WTC11 (cell line): ENCODE measurements around the gene IL18BP. TPM values are rescaled to one million over a fixed set of nuclear protein-coding genes. Genes with fewer than 3 reads are reported as not detected.

Experiments
- ATAC-seq: fragments of 200-7000 bp; cut with Tn5 transposase; 2 replicates; pipeline ENCODE4 v1.10.0; 2021; ENCODE audit warnings: mild to moderate bottlenecking, moderate library complexity
- CTCF ChIA-PET: fragments of 300-600 bp; sonication (Branson Sonifier 250); formaldehyde crosslinking; loops from one replicate; lab custom pipeline; 2021; ENCODE audit warnings: antibody characterized with exemption; lab: Charles Lee
- POLR2A ChIA-PET: fragments of 350-600 bp; sonication (Branson Sonifier 250); formaldehyde crosslinking; loops from one replicate; lab custom pipeline; 2021; ENCODE audit warnings: antibody characterized with exemption; lab: Charles Lee
- DNase-seq: peaks from one replicate; pipeline ENCODE4 v3.0.0; 2021; ENCODE audit warnings: low spot score
- H3K27ac Mint-ChIP-seq: 2 replicates; pipeline ENCODE4 v1.8.0; 2021; ENCODE audit warnings: mixed read lengths
- H3K27me3 Mint-ChIP-seq: 2 replicates; pipeline ENCODE4 v1.8.0; 2021; ENCODE audit warnings: low read depth, mild to moderate bottlenecking, moderate library complexity, mixed read lengths
- H3K36me3 Mint-ChIP-seq: 2 replicates; pipeline ENCODE4 v1.8.0; 2021; ENCODE audit warnings: mixed read lengths
- H3K4me1 Mint-ChIP-seq: 2 replicates; pipeline ENCODE4 v1.8.0; 2022; ENCODE audit warnings: mixed read lengths
- H3K4me3 Mint-ChIP-seq: 2 replicates; pipeline ENCODE4 v1.8.0; 2021; ENCODE audit warnings: mild to moderate bottlenecking, moderate library complexity, mixed read lengths
- H3K9me3 Mint-ChIP-seq: 2 replicates; pipeline ENCODE4 v1.8.0; 2021; ENCODE audit warnings: mixed read lengths
- ATF1 ChIP-seq: sonication (generic); formaldehyde crosslinking; IDR thresholded peaks from 2 replicates; pipeline ENCODE4 v1.8.1; 2023; ENCODE audit warnings: mild to moderate bottlenecking, moderate library complexity, missing genetic modification reagents
- JAZF1 ChIP-seq: fragments of 250-450 bp; sonication (Bioruptor Pico); IDR thresholded peaks from 2 replicates; pipeline ENCODE4 v1.9.0; 2021; ENCODE audit warnings: moderate library complexity, mild to moderate bottlenecking, inconsistent platforms
- MXD4 ChIP-seq: fragments of 250-450 bp; sonication (Bioruptor Pico); IDR thresholded peaks from 2 replicates; pipeline ENCODE4 v1.8.0; 2021; ENCODE audit warnings: mild to moderate bottlenecking, moderate library complexity, borderline replicate concordance
- NR3C1 ChIP-seq: sonication (generic); formaldehyde crosslinking; conservative IDR thresholded peaks from 2 replicates; pipeline ENCODE4 v1.8.1; 2023; ENCODE audit warnings: low read depth, mild to moderate bottlenecking, missing genetic modification reagents
- RELA ChIP-seq: sonication (generic); formaldehyde crosslinking; IDR thresholded peaks from 2 replicates; pipeline ENCODE4 v1.8.1; 2022; ENCODE audit warnings: missing genetic modification reagents, mild to moderate bottlenecking, borderline replicate concordance
- total RNA-seq: library from RNA; stranded (reverse); gene quantifications from 3 replicates; pipeline ENCODE4 v1.2.3, GENCODE V29; 2021
- TF ChIP-seq, protein P1 (sequence below): fragments of 250-450 bp; sonication (Bioruptor Pico); IDR thresholded peaks from 2 replicates; pipeline ENCODE4 v1.9.0; 2021; ENCODE audit warnings: mild to moderate bottlenecking
- TF ChIP-seq, protein P2 (sequence below): fragments of 200-600 bp; IDR thresholded peaks from 2 replicates; pipeline ENCODE4 v1.8.0; 2022; ENCODE audit warnings: antibody characterized with exemption
- TF ChIP-seq, protein P3 (sequence below): fragments of 250-450 bp; sonication (Bioruptor Pico); IDR thresholded peaks from 2 replicates; pipeline ENCODE4 v1.8.0; 2021; ENCODE audit warnings: mild to moderate bottlenecking
- TF ChIP-seq, protein P4 (sequence below): sonication (generic); formaldehyde crosslinking; IDR thresholded peaks from 2 replicates; pipeline ENCODE4 v1.8.1; 2023; ENCODE audit warnings: mild to moderate bottlenecking, missing genetic modification reagents
- TF ChIP-seq, protein P5 (sequence below): sonication (generic); formaldehyde crosslinking; IDR thresholded peaks from 2 replicates; pipeline ENCODE4 v1.8.1; 2023; ENCODE audit warnings: mild to moderate bottlenecking, missing genetic modification reagents
- TF ChIP-seq, protein P6 (sequence below): sonication (generic); formaldehyde crosslinking; IDR thresholded peaks from 2 replicates; pipeline ENCODE4 v1.8.1; 2022; ENCODE audit warnings: mild to moderate bottlenecking, missing genetic modification reagents, moderate library complexity, borderline replicate concordance

Gene IL18BP
- total RNA-seq, 1 experiment from 2014 or later, result 17.3 TPM

DNA sequence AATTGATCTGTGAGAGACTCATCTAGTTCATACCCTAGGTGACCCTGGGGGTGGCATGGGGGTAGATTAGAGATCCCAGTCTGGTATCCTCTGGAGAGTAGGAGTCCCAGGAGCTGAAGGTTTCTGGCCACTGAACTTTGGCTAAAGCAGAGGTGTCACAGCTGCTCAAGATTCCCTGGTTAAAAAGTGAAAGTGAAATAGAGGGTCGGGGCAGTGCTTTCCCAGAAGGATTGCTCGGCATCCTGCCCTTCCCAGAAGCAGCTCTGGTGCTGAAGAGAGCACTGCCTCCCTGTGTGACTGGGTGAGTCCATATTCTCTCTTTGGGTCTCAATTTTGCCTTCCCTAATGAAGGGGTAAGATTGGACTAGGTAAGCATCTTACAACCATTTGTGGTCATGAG, 653 bp downstream of the IL18BP start:
- Mint-ChIP-seq H3K36me3 (peaks cover 34% of the 10 kb centered on the region), H3K4me1 (no peaks in the 10 kb centered on the region), H3K27me3 (no peaks in the 10 kb centered on the region), H3K9me3 (no peaks in the 10 kb centered on the region), H3K4me3 (no peak overlapping the region), H3K27ac (no peak overlapping the region)
- ATAC-seq, result no peak
- no peak for DNase-seq
- CTCF ChIA-PET, result interaction anchor here (2.4 to 3.2 kb wide), 2 partner anchors 22 to 26 kb away, joined by 7 to 13 read pairs; no protein-coding TSS in a partner anchor
- POLR2A ChIA-PET, result interaction anchor here (1.0 kb wide), 1 partner anchor 16 kb away, joined by 3 read pairs; no protein-coding TSS in a partner anchor
- TF ChIP-seq JAZF1 (CRISPR knock-in tag) (no peak), NR3C1 (CRISPR knock-in tag) (no peak), RELA (CRISPR knock-in tag) (no peak), ATF1 (CRISPR knock-in tag) (no peak)
- TF ChIP-seq, protein P1, sequence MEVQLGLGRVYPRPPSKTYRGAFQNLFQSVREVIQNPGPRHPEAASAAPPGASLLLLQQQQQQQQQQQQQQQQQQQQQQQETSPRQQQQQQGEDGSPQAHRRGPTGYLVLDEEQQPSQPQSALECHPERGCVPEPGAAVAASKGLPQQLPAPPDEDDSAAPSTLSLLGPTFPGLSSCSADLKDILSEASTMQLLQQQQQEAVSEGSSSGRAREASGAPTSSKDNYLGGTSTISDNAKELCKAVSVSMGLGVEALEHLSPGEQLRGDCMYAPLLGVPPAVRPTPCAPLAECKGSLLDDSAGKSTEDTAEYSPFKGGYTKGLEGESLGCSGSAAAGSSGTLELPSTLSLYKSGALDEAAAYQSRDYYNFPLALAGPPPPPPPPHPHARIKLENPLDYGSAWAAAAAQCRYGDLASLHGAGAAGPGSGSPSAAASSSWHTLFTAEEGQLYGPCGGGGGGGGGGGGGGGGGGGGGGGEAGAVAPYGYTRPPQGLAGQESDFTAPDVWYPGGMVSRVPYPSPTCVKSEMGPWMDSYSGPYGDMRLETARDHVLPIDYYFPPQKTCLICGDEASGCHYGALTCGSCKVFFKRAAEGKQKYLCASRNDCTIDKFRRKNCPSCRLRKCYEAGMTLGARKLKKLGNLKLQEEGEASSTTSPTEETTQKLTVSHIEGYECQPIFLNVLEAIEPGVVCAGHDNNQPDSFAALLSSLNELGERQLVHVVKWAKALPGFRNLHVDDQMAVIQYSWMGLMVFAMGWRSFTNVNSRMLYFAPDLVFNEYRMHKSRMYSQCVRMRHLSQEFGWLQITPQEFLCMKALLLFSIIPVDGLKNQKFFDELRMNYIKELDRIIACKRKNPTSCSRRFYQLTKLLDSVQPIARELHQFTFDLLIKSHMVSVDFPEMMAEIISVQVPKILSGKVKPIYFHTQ (CRISPR knock-in tag), result no peak
- TF ChIP-seq, protein P2, sequence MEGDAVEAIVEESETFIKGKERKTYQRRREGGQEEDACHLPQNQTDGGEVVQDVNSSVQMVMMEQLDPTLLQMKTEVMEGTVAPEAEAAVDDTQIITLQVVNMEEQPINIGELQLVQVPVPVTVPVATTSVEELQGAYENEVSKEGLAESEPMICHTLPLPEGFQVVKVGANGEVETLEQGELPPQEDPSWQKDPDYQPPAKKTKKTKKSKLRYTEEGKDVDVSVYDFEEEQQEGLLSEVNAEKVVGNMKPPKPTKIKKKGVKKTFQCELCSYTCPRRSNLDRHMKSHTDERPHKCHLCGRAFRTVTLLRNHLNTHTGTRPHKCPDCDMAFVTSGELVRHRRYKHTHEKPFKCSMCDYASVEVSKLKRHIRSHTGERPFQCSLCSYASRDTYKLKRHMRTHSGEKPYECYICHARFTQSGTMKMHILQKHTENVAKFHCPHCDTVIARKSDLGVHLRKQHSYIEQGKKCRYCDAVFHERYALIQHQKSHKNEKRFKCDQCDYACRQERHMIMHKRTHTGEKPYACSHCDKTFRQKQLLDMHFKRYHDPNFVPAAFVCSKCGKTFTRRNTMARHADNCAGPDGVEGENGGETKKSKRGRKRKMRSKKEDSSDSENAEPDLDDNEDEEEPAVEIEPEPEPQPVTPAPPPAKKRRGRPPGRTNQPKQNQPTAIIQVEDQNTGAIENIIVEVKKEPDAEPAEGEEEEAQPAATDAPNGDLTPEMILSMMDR, result no peak

DNA sequence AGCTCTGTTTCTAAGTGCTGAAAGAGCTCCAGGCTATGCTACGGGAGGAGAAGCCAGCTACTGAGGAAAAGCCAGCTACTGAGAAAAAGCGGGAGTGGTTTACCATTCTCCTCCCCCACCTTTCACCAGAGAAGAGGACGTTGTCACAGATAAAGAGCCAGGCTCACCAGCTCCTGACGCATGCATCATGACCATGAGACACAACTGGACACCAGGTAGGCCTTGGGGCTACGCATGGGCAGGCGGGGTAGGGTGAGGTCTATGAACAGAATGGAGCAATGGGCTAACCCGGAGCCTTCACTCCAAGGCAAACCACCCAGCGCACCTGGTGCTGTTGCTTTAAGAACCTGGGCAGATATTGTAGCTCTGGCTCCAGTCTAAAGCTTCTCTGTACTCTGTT, 1.1 kb downstream of the IL18BP start:
- Mint-ChIP-seq H3K36me3 (peaks cover 39% of the 10 kb centered on the region), H3K27me3 (no peaks in the 10 kb centered on the region), H3K9me3 (no peaks in the 10 kb centered on the region), H3K4me3 (no peak overlapping the region), H3K27ac (no peak overlapping the region), H3K4me1 (no peaks in the 10 kb centered on the region)
- TF ChIP-seq NR3C1 (CRISPR knock-in tag), result no peak
- TF ChIP-seq, protein P3, sequence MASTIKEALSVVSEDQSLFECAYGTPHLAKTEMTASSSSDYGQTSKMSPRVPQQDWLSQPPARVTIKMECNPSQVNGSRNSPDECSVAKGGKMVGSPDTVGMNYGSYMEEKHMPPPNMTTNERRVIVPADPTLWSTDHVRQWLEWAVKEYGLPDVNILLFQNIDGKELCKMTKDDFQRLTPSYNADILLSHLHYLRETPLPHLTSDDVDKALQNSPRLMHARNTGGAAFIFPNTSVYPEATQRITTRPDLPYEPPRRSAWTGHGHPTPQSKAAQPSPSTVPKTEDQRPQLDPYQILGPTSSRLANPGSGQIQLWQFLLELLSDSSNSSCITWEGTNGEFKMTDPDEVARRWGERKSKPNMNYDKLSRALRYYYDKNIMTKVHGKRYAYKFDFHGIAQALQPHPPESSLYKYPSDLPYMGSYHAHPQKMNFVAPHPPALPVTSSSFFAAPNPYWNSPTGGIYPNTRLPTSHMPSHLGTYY (CRISPR knock-in tag), result no peak
- TF ChIP-seq, protein P2, result no peak
- TF ChIP-seq, protein P4, sequence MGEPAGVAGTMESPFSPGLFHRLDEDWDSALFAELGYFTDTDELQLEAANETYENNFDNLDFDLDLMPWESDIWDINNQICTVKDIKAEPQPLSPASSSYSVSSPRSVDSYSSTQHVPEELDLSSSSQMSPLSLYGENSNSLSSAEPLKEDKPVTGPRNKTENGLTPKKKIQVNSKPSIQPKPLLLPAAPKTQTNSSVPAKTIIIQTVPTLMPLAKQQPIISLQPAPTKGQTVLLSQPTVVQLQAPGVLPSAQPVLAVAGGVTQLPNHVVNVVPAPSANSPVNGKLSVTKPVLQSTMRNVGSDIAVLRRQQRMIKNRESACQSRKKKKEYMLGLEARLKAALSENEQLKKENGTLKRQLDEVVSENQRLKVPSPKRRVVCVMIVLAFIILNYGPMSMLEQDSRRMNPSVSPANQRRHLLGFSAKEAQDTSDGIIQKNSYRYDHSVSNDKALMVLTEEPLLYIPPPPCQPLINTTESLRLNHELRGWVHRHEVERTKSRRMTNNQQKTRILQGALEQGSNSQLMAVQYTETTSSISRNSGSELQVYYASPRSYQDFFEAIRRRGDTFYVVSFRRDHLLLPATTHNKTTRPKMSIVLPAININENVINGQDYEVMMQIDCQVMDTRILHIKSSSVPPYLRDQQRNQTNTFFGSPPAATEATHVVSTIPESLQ (CRISPR knock-in tag), result no peak
- no peak for TF ChIP-seq RELA (CRISPR knock-in tag)
- POLR2A ChIA-PET, result interaction anchor here (1.0 kb wide), 1 partner anchor 15 kb away, joined by 3 read pairs; no protein-coding TSS in a partner anchor
- DNase-seq (no peak), ATAC-seq (no peak)
- CTCF ChIA-PET, result interaction anchor here (2.4 to 3.2 kb wide), 2 partner anchors 22 to 25 kb away, joined by 7 to 13 read pairs; no protein-coding TSS in a partner anchor

DNA sequence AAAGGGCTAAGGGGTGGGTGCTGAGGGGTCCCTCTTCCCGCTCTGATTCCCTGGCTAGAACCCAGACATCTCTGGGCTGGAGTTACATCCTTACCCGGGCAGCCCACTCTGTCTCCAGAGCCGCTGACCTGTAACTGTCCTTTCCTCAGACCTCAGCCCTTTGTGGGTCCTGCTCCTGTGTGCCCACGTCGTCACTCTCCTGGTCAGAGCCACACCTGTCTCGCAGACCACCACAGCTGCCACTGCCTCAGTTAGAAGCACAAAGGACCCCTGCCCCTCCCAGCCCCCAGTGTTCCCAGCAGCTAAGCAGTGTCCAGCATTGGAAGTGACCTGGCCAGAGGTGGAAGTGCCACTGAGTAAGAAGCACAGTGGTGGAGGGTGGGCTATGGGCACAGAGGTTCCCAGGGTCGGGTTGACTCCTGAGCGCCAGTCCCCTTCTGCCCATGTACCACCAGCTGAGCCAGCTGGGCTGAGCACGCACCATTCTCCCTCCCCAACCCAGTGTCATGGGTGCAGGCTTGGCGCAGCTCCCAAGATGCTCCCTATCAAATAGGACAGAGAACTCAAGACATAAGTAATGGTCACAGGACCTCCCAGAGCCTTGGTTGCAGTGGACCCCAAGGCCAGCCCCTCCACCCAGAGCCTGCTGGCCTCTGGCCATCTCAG, 1.6 kb downstream of the IL18BP start:
- Mint-ChIP-seq H3K27me3 (no peaks in the 10 kb centered on the region), H3K9me3 (no peaks in the 10 kb centered on the region), H3K4me1 (no peaks in the 10 kb centered on the region), H3K4me3 (no peak overlapping the region), H3K27ac (no peak overlapping the region), H3K36me3 (peaks cover 44% of the 10 kb centered on the region)
- DNase-seq, result no peak
- CTCF ChIA-PET, result interaction anchor here (2.4 to 3.2 kb wide), 2 partner anchors 23 to 25 kb away, joined by 7 to 13 read pairs; no protein-coding TSS in a partner anchor
- no peak for ATAC-seq
- POLR2A ChIA-PET, result no interaction called here
- TF ChIP-seq, protein P5, sequence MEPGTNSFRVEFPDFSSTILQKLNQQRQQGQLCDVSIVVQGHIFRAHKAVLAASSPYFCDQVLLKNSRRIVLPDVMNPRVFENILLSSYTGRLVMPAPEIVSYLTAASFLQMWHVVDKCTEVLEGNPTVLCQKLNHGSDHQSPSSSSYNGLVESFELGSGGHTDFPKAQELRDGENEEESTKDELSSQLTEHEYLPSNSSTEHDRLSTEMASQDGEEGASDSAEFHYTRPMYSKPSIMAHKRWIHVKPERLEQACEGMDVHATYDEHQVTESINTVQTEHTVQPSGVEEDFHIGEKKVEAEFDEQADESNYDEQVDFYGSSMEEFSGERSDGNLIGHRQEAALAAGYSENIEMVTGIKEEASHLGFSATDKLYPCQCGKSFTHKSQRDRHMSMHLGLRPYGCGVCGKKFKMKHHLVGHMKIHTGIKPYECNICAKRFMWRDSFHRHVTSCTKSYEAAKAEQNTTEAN (CRISPR knock-in tag), result no peak
- no peak for TF ChIP-seq MXD4
- TF ChIP-seq, protein P6, sequence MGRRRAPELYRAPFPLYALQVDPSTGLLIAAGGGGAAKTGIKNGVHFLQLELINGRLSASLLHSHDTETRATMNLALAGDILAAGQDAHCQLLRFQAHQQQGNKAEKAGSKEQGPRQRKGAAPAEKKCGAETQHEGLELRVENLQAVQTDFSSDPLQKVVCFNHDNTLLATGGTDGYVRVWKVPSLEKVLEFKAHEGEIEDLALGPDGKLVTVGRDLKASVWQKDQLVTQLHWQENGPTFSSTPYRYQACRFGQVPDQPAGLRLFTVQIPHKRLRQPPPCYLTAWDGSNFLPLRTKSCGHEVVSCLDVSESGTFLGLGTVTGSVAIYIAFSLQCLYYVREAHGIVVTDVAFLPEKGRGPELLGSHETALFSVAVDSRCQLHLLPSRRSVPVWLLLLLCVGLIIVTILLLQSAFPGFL (CRISPR knock-in tag), result no peak
